ENCODE measurements around the gene IFT80. TPM values are rescaled to one million over a fixed set of nuclear protein-coding genes. Genes with fewer than 3 reads are reported as not detected.

The IFT80 gene
- total RNA-seq, 1 experiment from 2014 or later = 59.4 TPM

- Histone ChIP-seq H3K4me3 (peak overlapping the region; percentile 90), H3K27me3 (ENCODE audit: insufficient read depth, low read depth) (no peaks in the 10 kb centered on the region), H3K27ac (no peak overlapping the region), H3K9me3 (ENCODE audit: insufficient read depth, low read depth) (no peaks in the 10 kb centered on the region), H3K4me1 (replicated peaks; ENCODE audit: insufficient read depth) (peaks cover 26% of the 10 kb centered on the region), H4K20me1 (ENCODE audit: insufficient read depth) (peaks cover 11% of the 10 kb centered on the region), H3K4me2 (peak overlapping the region; percentile 86), H3F3A (ENCODE audit: insufficient read depth, low read depth) (peaks cover 5% of the 10 kb centered on the region; the same call in 1 of the 2 replicates), H3K9me2 (ENCODE audit: insufficient read depth) (no peaks in the 10 kb centered on the region), H3K36me3 (ENCODE audit: low read depth) (0 out of 2 replicates have a peak, but pooled peaks cover 1% of the 10 kb centered on the region), H2AFZ (peak overlapping the region; percentile 93), H3K79me2 (ENCODE audit: low read depth) (peaks cover 69% of the 10 kb centered on the region)
- intact Hi-C loops (cut with micrococcal nuclease; ENCODE audit: unreplicated experiment) = loop anchor here (1.0 to 5.0 kb wide), 3 partner anchors 279 to 981 kb away; partner anchors contain the start of gene ARL14
- ChIA-PET CTCF (no interaction called here), POLR2A (ENCODE audit: unreplicated experiment) (interaction anchor here (0.6 kb wide), 1 partner anchor 49 kb away, joined by 3 read pairs; no protein-coding TSS in a partner anchor)
- BruUV-seq (replicated peaks) = TSS peak; percentile 75
- no peak for DNase-seq
- TF ChIP-seq CTCF (conservative IDR thresholded peaks at IDR 0.05) (no peak), EZH2 (IDR thresholded peaks at IDR 0.05; ENCODE audit: low read depth) (no peak)
Observed at GRCh38 chr3:160398820-160399124, 253 bp downstream of the IFT80 start.

- H3K4me2 ChIP-seq = no peak overlapping the region
- no peak overlapping the region for H2AFZ ChIP-seq
- no peak overlapping the region for H3K27ac ChIP-seq
- no peaks in the 10 kb centered on the region for H3K27me3 ChIP-seq (ENCODE audit: insufficient read depth, low read depth)
- ChIA-PET POLR2A (ENCODE audit: unreplicated experiment) (interaction anchor here (0.6 kb wide), 2 partner anchors 39 to 170 kb away, joined by 4 to 14 read pairs; partner anchors contain the start of gene KPNA4), CTCF (interaction anchor here (0.6 kb wide), 1 partner anchor 363 kb away, joined by 4 read pairs; no protein-coding TSS in a partner anchor)
- no peaks in the 10 kb centered on the region for H3K9me2 ChIP-seq (ENCODE audit: insufficient read depth)
- DNase-seq = no peak
- H3K36me3 ChIP-seq (ENCODE audit: low read depth) = no peaks in the 10 kb centered on the region
- no peak overlapping the region for H3K4me3 ChIP-seq
- peaks cover 5% of the 10 kb centered on the region; the same call in 1 of the 2 replicates for H3F3A ChIP-seq (ENCODE audit: insufficient read depth, low read depth)
- H3K79me2 ChIP-seq (ENCODE audit: low read depth) = peaks cover 43% of the 10 kb centered on the region
- TF ChIP-seq EZH2 (IDR thresholded peaks at IDR 0.05; ENCODE audit: low read depth) = no peak
- H4K20me1 ChIP-seq (ENCODE audit: insufficient read depth) = no peaks in the 10 kb centered on the region
- H3K4me1 ChIP-seq (replicated peaks; ENCODE audit: insufficient read depth) = peaks cover 7% of the 10 kb centered on the region
- H3K9me3 ChIP-seq (ENCODE audit: insufficient read depth, low read depth) = no peaks in the 10 kb centered on the region
- no TSS peak for BruUV-seq (replicated peaks)
- intact Hi-C loops (cut with micrococcal nuclease; ENCODE audit: unreplicated experiment) = loop anchor here (5.0 kb wide), 2 partner anchors 282 to 978 kb away; partner anchors contain the start of gene ARL14
Observed at GRCh38 chr3:160395297-160395696, 3.7 kb downstream of the IFT80 start.

- H3K4me1 ChIP-seq (replicated peaks; ENCODE audit: insufficient read depth) = peaks cover 7% of the 10 kb centered on the region
- no peak overlapping the region for H3K4me3 ChIP-seq
- POLR2A ChIA-PET (ENCODE audit: unreplicated experiment) = no interaction called here
- no peak overlapping the region for H2AFZ ChIP-seq
- no peaks in the 10 kb centered on the region for H4K20me1 ChIP-seq (ENCODE audit: insufficient read depth)
- H3K27me3 ChIP-seq (ENCODE audit: insufficient read depth, low read depth) = no peaks in the 10 kb centered on the region
- no peaks in the 10 kb centered on the region for H3F3A ChIP-seq (ENCODE audit: insufficient read depth, low read depth)
- no peak overlapping the region for H3K27ac ChIP-seq
- no peak for TF ChIP-seq CTCF (conservative IDR thresholded peaks at IDR 0.05)
- no peak for TF ChIP-seq EZH2 (IDR thresholded peaks at IDR 0.05; ENCODE audit: low read depth)
- peaks cover 34% of the 10 kb centered on the region for H3K79me2 ChIP-seq (ENCODE audit: low read depth)
- no peak overlapping the region for H3K4me2 ChIP-seq
- intact Hi-C loops (cut with micrococcal nuclease; ENCODE audit: unreplicated experiment) = no loop called here
- no peaks in the 10 kb centered on the region for H3K9me3 ChIP-seq (ENCODE audit: insufficient read depth, low read depth)
- BruUV-seq (replicated peaks) = no TSS peak
- no peaks in the 10 kb centered on the region for H3K36me3 ChIP-seq (ENCODE audit: low read depth)
- no peaks in the 10 kb centered on the region for H3K9me2 ChIP-seq (ENCODE audit: insufficient read depth)
- no peak for DNase-seq
- CTCF ChIA-PET = interaction anchor here (0.6 kb wide), 1 partner anchor 21 kb away, joined by 3 read pairs; no protein-coding TSS in a partner anchor
Observed at GRCh38 chr3:160394009-160394392, 5.0 kb downstream of the IFT80 start.

Measured in PC-9 (cell line).